Mammary epithelial cell (primary cell): ENCODE measurements around the gene MTARC1.

Experiments used
- CTCF ChIP-seq, 2 donors: IDR thresholded peaks in 1 of 2; conservative IDR thresholded peaks in 1 of 2; 2 replicates each; pipeline ENCODE4 v1.5.1; 2011 to 2012; ENCODE audit warnings: inconsistent platforms in 2 of 2, low read length in 2 of 2, mild to moderate bottlenecking in 2 of 2, control low read depth in 1 of 2, low read depth in 1 of 2; ENCODE audit not compliant: insufficient read depth in 1 of 2; ENCODE audit errors: extremely low read depth in 1 of 2
- EZH2 ChIP-seq: IDR thresholded peaks from 2 replicates; pipeline ENCODE4 v1.6.1; 2012; ENCODE audit warnings: low read length, inconsistent platforms, borderline replicate concordance

GRCh38 chr1:220804202-220804586 lies 17.5 kb downstream of the MTARC1 start:
- no peak for TF ChIP-seq CTCF (conservative IDR thresholded peaks at IDR 0.05 in 1 of 2, IDR thresholded peaks at IDR 0.05 in 1 of 2; ENCODE audit: extremely low read depth in 1 of 2, insufficient read depth in 1 of 2, low read depth in 1 of 2, low read length in 2 of 2)
- no peak for TF ChIP-seq EZH2
